RPMI8226 (cell line): ENCODE results near the gene LDB2.

Experiments
- DNase-seq: peaks from one replicate; pipeline ENCODE4 v3.0.0-alpha.2; 2015

Gene LDB2

GRCh38 chr4:16750882-16751642, 147.4 kb downstream of the LDB2 start:
- DNase-seq: no peak

- DNase-seq: no peak
These were observed 148.2 kb downstream of the LDB2 start for GRCh38 chr4:16750216-16750615.

- DNase-seq: no peak
These were observed 152.6 kb downstream of the LDB2 start for GRCh38 chr4:16745887-16746286.

GRCh38 chr4:16745009-16745635, 153.3 kb downstream of the LDB2 start:
- no peak for DNase-seq

- DNase-seq: no peak
These were observed 157.2 kb downstream of the LDB2 start for GRCh38 chr4:16741287-16741686.

- DNase-seq: no peak
These were observed 158.3 kb downstream of the LDB2 start for GRCh38 chr4:16739997-16740624.

- DNase-seq: no peak
These were observed 159.9 kb downstream of the LDB2 start for GRCh38 chr4:16738558-16738957.

GRCh38 chr4:16733509-16733908, 164.9 kb downstream of the LDB2 start:
- no peak for DNase-seq

GRCh38 chr4:16732741-16733140, 165.7 kb downstream of the LDB2 start:
- no peak for DNase-seq

GRCh38 chr4:16731776-16732380, 166.6 kb downstream of the LDB2 start:
- no peak for DNase-seq

- DNase-seq: no peak
These were observed 167.8 kb downstream of the LDB2 start for GRCh38 chr4:16730522-16731205.

- DNase-seq: no peak
These were observed 169.1 kb downstream of the LDB2 start for GRCh38 chr4:16729336-16729735.

- DNase-seq: no peak
These were observed 169.6 kb downstream of the LDB2 start for GRCh38 chr4:16728849-16729248.

- DNase-seq: no peak
These were observed 170.3 kb downstream of the LDB2 start for GRCh38 chr4:16728111-16728510.

- DNase-seq: no peak
These were observed 171.2 kb downstream of the LDB2 start for GRCh38 chr4:16727218-16727617.

- DNase-seq: no peak
These were observed 171.9 kb downstream of the LDB2 start for GRCh38 chr4:16726368-16727050.

- DNase-seq: no peak
These were observed 173.2 kb downstream of the LDB2 start for GRCh38 chr4:16725252-16725651.

- DNase-seq: no peak
These were observed 176.0 kb downstream of the LDB2 start for GRCh38 chr4:16722416-16722815.

- DNase-seq: no peak
These were observed 176.7 kb downstream of the LDB2 start for GRCh38 chr4:16721613-16722291.

GRCh38 chr4:16720761-16721160, 177.7 kb downstream of the LDB2 start:
- no peak for DNase-seq

GRCh38 chr4:16717266-16717970, 181.0 kb downstream of the LDB2 start:
- no peak for DNase-seq
